B cell (primary cell): ENCODE data around the gene TMEM140. TPM values are rescaled to one million over a fixed set of nuclear protein-coding genes. Genes with fewer than 3 reads are reported as not detected.

Source experiments
- ATAC-seq: fragments of 200-7000 bp; cut with Tn5 transposase; one replicate; pipeline ENCODE4 v1.10.0; 2021; ENCODE audit warnings: low read depth, mild to moderate bottlenecking, moderate number of reproducible peaks, moderate library complexity
- CTCF ChIA-PET: fragments of 350-600 bp; sonication (Branson Sonifier 250); formaldehyde crosslinking; loops from one replicate; lab custom pipeline; 2021; ENCODE audit warnings: antibody characterized with exemption, inconsistent platforms; lab: Charles Lee
- POLR2A ChIA-PET: fragments of 350-600 bp; sonication (Branson Sonifier 250); formaldehyde crosslinking; loops from one replicate; lab custom pipeline; 2021; ENCODE audit warnings: antibody characterized with exemption; lab: Charles Lee
- DNase-seq: peaks from one replicate; pipeline ENCODE4 v3.0.0; 2013
- H2AFZ ChIP-seq: 2 replicates; pipeline ENCODE4 v1.6.1; 2012; ENCODE audit warnings: mild to moderate bottlenecking, low read depth, low read length; ENCODE audit not compliant: insufficient read depth, poor library complexity, severe bottlenecking
- H3K27ac ChIP-seq, 2 donors: 1 replicate in 1 of 2; 2 replicates in 1 of 2; pipeline ENCODE4 v1.5.1; 2012 to 2013; ENCODE audit warnings: low read length in 2 of 2, mild to moderate bottlenecking in 2 of 2, moderate library complexity in 1 of 2
- H3K27me3 ChIP-seq, 4 experiments: fragments of 200-600 bp in 1 of 4; sonication (generic) in 1 of 4; replicated peaks in 1 of 4; 1 replicate in 2 of 4; 2 replicates in 2 of 4; pipeline versions ENCODE4 v1.6.1 to v1.7.0; 2013 to 2016; ENCODE audit warnings: low read length in 3 of 4, mild to moderate bottlenecking in 2 of 4, mixed read lengths in 1 of 4, moderate library complexity in 1 of 4; ENCODE audit not compliant: insufficient read depth in 4 of 4, control insufficient read depth in 3 of 4; ENCODE audit errors: control extremely low read depth in 1 of 4
- H3K36me3 ChIP-seq, 2 experiments: replicated peaks in 1 of 2; 1 replicate in 1 of 2; 2 replicates in 1 of 2; pipeline versions ENCODE4 v1.6.1 to v1.7.1; 2013; ENCODE audit warnings: low read length in 1 of 2; ENCODE audit not compliant: insufficient read depth in 2 of 2, control insufficient read depth in 1 of 2; ENCODE audit errors: control extremely low read depth in 1 of 2, extremely low read depth in 1 of 2
- H3K4me1 ChIP-seq, 2 donors: fragments of 200-600 bp in 1 of 2; sonication (generic) in 1 of 2; 1 replicate in 1 of 2; 2 replicates in 1 of 2; pipeline versions ENCODE4 v1.5.1 to v1.6.1; 2013 to 2017; ENCODE audit warnings: low read length in 2 of 2; ENCODE audit not compliant: control insufficient read depth in 2 of 2, insufficient read depth in 2 of 2
- H3K4me2 ChIP-seq: replicated peaks from 2 replicates; pipeline ENCODE3; 2012; ENCODE audit warnings: mild to moderate bottlenecking, low read depth, low read length; ENCODE audit not compliant: poor library complexity, severe bottlenecking
- H3K4me3 ChIP-seq, 5 experiments: fragments of 200-600 bp in 1 of 5; sonication (generic) in 1 of 5; 1 replicate in 3 of 5; 2 replicates in 2 of 5; pipeline versions ENCODE4 v1.5.1 to v1.7.0; 2011 to 2016; ENCODE audit warnings: low read length in 4 of 5, mild to moderate bottlenecking in 4 of 5, low read depth in 2 of 5, control low read depth in 1 of 5, moderate library complexity in 1 of 5; ENCODE audit not compliant: insufficient read depth in 1 of 5; ENCODE audit errors: control extremely low read depth in 1 of 5, extremely low read depth in 1 of 5
- H3K79me2 ChIP-seq: fragments of 200-600 bp; sonication (generic); one replicate; pipeline ENCODE4 v1.6.0; 2016; ENCODE audit warnings: low read length; ENCODE audit not compliant: control insufficient read depth, insufficient read depth
- H3K9ac ChIP-seq: fragments of 200-600 bp; sonication (generic); 2 replicates; pipeline ENCODE4 v1.6.1; 2017; ENCODE audit warnings: mild to moderate bottlenecking, low read length, moderate library complexity
- H3K9me3 ChIP-seq, 3 donors: one replicate each; pipeline versions ENCODE4 v1.6.1 to v1.7.1; 2013; ENCODE audit warnings: low read length in 2 of 3; ENCODE audit not compliant: control insufficient read depth in 2 of 3, insufficient read depth in 1 of 3; ENCODE audit errors: control extremely low read depth in 1 of 3
- H4K20me1 ChIP-seq: 2 replicates; pipeline ENCODE4 v1.6.0; 2012; ENCODE audit warnings: mild to moderate bottlenecking, low read length; ENCODE audit not compliant: insufficient read depth, control insufficient read depth, poor library complexity, severe bottlenecking
- H3K27ac Mint-ChIP-seq: one replicate; pipeline ENCODE4 v1.8.0; 2021; ENCODE audit warnings: mixed read lengths
- H3K27me3 Mint-ChIP-seq: one replicate; pipeline ENCODE4 v1.8.0; 2021; ENCODE audit warnings: mixed read lengths
- H3K4me1 Mint-ChIP-seq: one replicate; pipeline ENCODE4 v1.8.0; 2021; ENCODE audit warnings: mixed read lengths
- H3K4me3 Mint-ChIP-seq: one replicate; pipeline ENCODE4 v1.8.0; 2021; ENCODE audit warnings: mixed read lengths
- H3K9me3 Mint-ChIP-seq: one replicate; pipeline ENCODE4 v1.8.0; 2022; ENCODE audit warnings: mixed read lengths; ENCODE audit not compliant: insufficient read depth
- EZH2 ChIP-seq: IDR thresholded peaks from 2 replicates; pipeline ENCODE4 v1.6.1; 2012; ENCODE audit warnings: borderline replicate concordance, low read depth, mild to moderate bottlenecking, moderate library complexity, low read length; ENCODE audit not compliant: insufficient read depth, poor library complexity, severe bottlenecking
- WGBS: methylation state at CpG from one replicate; pipeline ENCODE4 v1.1.5; 2013; ENCODE audit warnings: missing lambda C conversion rate; ENCODE audit not compliant: insufficient coverage; 5-methylcytosine and 5-hydroxymethylcytosine counted together
- intact Hi-C: fragments of 100-400 bp; cut with micrococcal nuclease; formaldehyde crosslinking; loops from one replicate; pipeline ENCODE4 v1.10.0; 2022
- polyA plus RNA-seq: library from polyadenylated mRNA; depleted of rRNA; stranded (reverse); fragments of >200 nt; gene quantifications from 2 replicates; pipeline ENCODE4 v1.2.3, GENCODE V29; 2012
- total RNA-seq, 2 donors: library from RNA; stranded (reverse); fragments of 120-200 nt in 1 of 2; gene quantifications; 1 replicate in 1 of 2; 2 replicates in 1 of 2; pipeline versions ENCODE4 v1.2.3 to v1.2.4, GENCODE V29; 2013 to 2022
- TF ChIP-seq, protein P1 (sequence below): fragments of 200-600 bp; IDR thresholded peaks from one replicate; pipeline ENCODE4 v1.8.0; 2022; ENCODE audit warnings: antibody characterized with exemption, mild to moderate bottlenecking

Gene TMEM140
- total and polyA plus RNA-seq, 2 donors (not counting 1 experiment from before 2014, with no cell fraction given) = 3.8 to 79.1 TPM

GRCh38 chr7:135174941-135175340 lies 27.1 kb downstream of the TMEM140 start:
- Mint-ChIP-seq H3K27me3 (no peaks in the 10 kb centered on the region), H3K27ac (no peak overlapping the region), H3K9me3 (no peaks in the 10 kb centered on the region), H3K4me3 (no peak overlapping the region), H3K4me1 (peaks cover 19% of the 10 kb centered on the region)
- H3K9ac ChIP-seq = no peak overlapping the region
- H3K4me2 ChIP-seq = no peak overlapping the region
- no peaks in the 10 kb centered on the region for H3K79me2 ChIP-seq
- CTCF ChIA-PET = interaction anchor here (1.2 to 4.0 kb wide), 3 partner anchors 14 to 742 kb away, joined by 3 to 12 read pairs (median 3); partner anchors contain the start of gene AGBL3
- no peaks in the 10 kb centered on the region for H3K27me3 ChIP-seq
- H3K36me3 ChIP-seq = peaks cover 0 to 2% of the 10 kb centered on the region in 2 experiments
- no peak overlapping the region for H2AFZ ChIP-seq
- peaks cover 7 to 14% of the 10 kb centered on the region in 2 donors for H3K4me1 ChIP-seq
- WGBS = 93% methylated on average over 5 of the region's 7 CpGs
- peaks cover 0 to 14% (median 8%) of the 10 kb centered on the region in 3 donors for H3K9me3 ChIP-seq
- intact Hi-C loops = loop anchor here (5.0 kb wide), 1 partner anchor 543 kb away; no protein-coding TSS in a partner anchor
- POLR2A ChIA-PET = interaction anchor here (1.2 kb wide), 1 partner anchor 12 kb away, joined by 3 read pairs; no protein-coding TSS in a partner anchor
- no peak for DNase-seq
- TF ChIP-seq EZH2 = no peak
- TF ChIP-seq, protein P1, sequence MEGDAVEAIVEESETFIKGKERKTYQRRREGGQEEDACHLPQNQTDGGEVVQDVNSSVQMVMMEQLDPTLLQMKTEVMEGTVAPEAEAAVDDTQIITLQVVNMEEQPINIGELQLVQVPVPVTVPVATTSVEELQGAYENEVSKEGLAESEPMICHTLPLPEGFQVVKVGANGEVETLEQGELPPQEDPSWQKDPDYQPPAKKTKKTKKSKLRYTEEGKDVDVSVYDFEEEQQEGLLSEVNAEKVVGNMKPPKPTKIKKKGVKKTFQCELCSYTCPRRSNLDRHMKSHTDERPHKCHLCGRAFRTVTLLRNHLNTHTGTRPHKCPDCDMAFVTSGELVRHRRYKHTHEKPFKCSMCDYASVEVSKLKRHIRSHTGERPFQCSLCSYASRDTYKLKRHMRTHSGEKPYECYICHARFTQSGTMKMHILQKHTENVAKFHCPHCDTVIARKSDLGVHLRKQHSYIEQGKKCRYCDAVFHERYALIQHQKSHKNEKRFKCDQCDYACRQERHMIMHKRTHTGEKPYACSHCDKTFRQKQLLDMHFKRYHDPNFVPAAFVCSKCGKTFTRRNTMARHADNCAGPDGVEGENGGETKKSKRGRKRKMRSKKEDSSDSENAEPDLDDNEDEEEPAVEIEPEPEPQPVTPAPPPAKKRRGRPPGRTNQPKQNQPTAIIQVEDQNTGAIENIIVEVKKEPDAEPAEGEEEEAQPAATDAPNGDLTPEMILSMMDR = no peak
- ATAC-seq = no peak
- no peak overlapping the region for H3K27ac ChIP-seq
- H3K4me3 ChIP-seq = no peak overlapping the region
- no peaks in the 10 kb centered on the region for H4K20me1 ChIP-seq

DNA sequence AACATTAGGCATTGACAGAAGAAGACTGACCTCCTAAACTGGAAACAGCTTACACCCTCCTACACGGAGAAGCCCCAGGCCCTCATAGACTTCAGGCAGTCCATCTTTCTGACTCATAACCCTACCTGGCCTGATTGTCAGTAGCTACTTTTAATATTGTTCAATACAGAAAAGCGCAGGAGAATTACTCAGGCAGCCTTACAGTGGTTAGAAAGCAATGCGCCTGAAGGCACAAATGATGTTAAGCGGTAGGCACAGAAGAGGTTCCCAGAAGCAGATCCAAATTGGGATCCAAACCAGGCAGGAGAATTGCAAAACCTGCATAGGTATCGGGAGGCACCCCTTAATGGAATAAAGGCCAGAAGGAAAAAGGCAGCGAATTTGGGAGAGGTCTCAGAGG lies 28.1 kb downstream of the TMEM140 start:
- 97% methylated on average over 6 of the region's 6 CpGs for WGBS
- DNase-seq = no peak
- intact Hi-C loops = no loop called here
- Histone ChIP-seq H3K4me1 (peaks cover 7 to 13% of the 10 kb centered on the region in 2 donors), H3K27ac (no peak overlapping the region), H3K9ac (no peak overlapping the region), H2AFZ (no peak overlapping the region), H4K20me1 (no peaks in the 10 kb centered on the region), H3K79me2 (no peaks in the 10 kb centered on the region), H3K9me3 (peaks cover under 1 to 18% (median 17%) of the 10 kb centered on the region in 3 donors), H3K36me3 (peaks cover 0 to 2% of the 10 kb centered on the region in 2 experiments), H3K4me2 (no peak overlapping the region), H3K27me3 (no peaks in the 10 kb centered on the region), H3K4me3 (no peak overlapping the region)
- TF ChIP-seq EZH2 = no peak
- TF ChIP-seq, protein P1 = no peak
- Mint-ChIP-seq H3K4me3 (no peak overlapping the region), H3K9me3 (peaks cover 5% of the 10 kb centered on the region), H3K4me1 (peaks cover 15% of the 10 kb centered on the region), H3K27ac (no peak overlapping the region), H3K27me3 (no peaks in the 10 kb centered on the region)
- ChIA-PET POLR2A (no interaction called here), CTCF (interaction anchor here (4.0 kb wide), 1 partner anchor 190 kb away, joined by 12 read pairs; the partner anchor contains the start of gene AGBL3)
- no peak for ATAC-seq
